Measurements from ENCODE around the gene DPP6. TPM values are rescaled to one million over a fixed set of nuclear protein-coding genes. Genes with fewer than 3 reads are reported as not detected.

The DPP6 gene
- total RNA-seq, 1 experiment from 2014 or later, result not detected

DNA sequence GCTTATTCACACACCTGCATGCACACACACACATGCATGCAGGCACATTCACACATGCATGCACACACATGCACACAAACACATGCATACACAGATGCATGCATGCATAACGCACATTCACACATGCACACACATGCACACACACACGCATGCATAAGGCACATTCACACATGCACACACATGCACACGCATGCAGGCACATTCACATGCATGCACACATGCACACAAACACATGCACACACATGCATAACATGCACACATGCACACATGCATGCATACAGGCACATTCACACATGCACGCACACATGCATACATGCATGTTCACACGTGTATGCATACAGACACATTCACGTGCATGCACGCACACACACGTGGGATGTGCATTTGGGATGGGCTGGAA lies 784.9 kb downstream of the DPP6 start:
- Histone ChIP-seq H3K36me3 (ENCODE audit: insufficient read depth, low read length, poor library complexity, severe bottlenecking) (no peaks in the 10 kb centered on the region), H3K4me3 (ENCODE audit: low read depth, low read length, poor library complexity, severe bottlenecking) (no peak overlapping the region), H3K27me3 (replicated peaks; ENCODE audit: insufficient read depth, low read depth, low read length, poor library complexity) (peaks cover 84% of the 10 kb centered on the region), H3K4me1 (ENCODE audit: insufficient read depth, low read length, poor library complexity, severe bottlenecking) (peaks cover 3% of the 10 kb centered on the region), H3K9me3 (ENCODE audit: low read depth, low read length, poor library complexity, severe bottlenecking) (no peaks in the 10 kb centered on the region), H3K27ac (ENCODE audit: low read depth, low read length, poor library complexity, severe bottlenecking) (no peak overlapping the region)
- DNase-seq (ENCODE audit: low spot score), result no peak
- POLR2A ChIA-PET (ENCODE audit: low non-redundant PET), result no interaction called here
- BruUV-seq (replicated peaks), result no TSS peak
- CTCF ChIA-PET, result no interaction called here
- TF ChIP-seq CTCF (conservative IDR thresholded peaks at IDR 0.05; ENCODE audit: low read depth, low read length), result no peak
- no peak for TF ChIP-seq EZH2 (IDR thresholded peaks at IDR 0.05; ENCODE audit: borderline replicate concordance, low read depth, low read length, poor library complexity, severe bottlenecking)
- intact Hi-C loops (cut with micrococcal nuclease; ENCODE audit: unreplicated experiment), result no loop called here

DNA sequence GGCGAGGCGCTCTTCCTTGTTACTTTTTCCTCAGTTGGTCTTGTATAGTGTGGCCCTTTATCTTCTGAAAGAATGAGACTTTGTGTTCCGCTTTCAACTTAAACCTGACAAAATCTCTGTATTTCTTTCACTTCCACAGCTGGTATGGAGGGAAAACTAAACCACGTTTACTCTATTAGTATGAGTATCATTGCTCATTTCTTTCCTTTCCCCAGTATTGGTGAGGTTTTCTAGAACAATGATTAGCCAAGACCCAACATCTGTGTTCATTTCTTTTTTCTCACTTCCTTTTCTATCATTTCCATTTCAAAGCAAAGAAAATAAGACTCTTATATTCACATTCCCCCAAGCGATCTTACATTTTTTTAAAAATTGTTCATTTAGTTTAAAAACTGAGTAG lies 785.4 kb downstream of the DPP6 start:
- CTCF ChIA-PET, result no interaction called here
- no peak for DNase-seq (ENCODE audit: low spot score)

DNA sequence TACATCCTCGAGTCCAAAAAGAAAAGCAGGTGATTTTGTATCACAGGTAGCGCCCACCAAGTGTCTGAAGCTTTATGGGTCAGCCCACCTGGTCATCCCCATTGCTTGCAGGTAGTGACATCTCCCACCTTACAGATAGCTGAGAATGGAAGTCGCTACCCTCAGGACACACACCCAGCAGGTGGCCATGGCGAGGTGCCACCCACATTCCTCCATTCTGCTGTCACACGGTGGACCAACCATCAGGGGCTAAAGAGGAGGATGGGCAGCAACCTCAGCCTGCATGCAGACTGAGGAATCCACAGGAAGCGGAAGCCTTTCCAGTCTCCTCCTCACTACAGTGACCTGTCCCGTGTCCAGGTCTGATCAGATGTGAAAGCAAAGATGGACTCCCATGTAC lies 787.9 kb downstream of the DPP6 start:
- BruUV-seq (replicated peaks), result no TSS peak
- Histone ChIP-seq H3K36me3 (ENCODE audit: insufficient read depth, low read length, poor library complexity, severe bottlenecking) (no peaks in the 10 kb centered on the region), H3K4me3 (ENCODE audit: low read depth, low read length, poor library complexity, severe bottlenecking) (no peak overlapping the region), H3K9me3 (ENCODE audit: low read depth, low read length, poor library complexity, severe bottlenecking) (no peaks in the 10 kb centered on the region), H3K27me3 (replicated peaks; ENCODE audit: insufficient read depth, low read depth, low read length, poor library complexity) (peaks cover 88% of the 10 kb centered on the region), H3K27ac (ENCODE audit: low read depth, low read length, poor library complexity, severe bottlenecking) (no peak overlapping the region), H3K4me1 (ENCODE audit: insufficient read depth, low read length, poor library complexity, severe bottlenecking) (peaks cover 3% of the 10 kb centered on the region)
- CTCF ChIA-PET, result no interaction called here
- DNase-seq (ENCODE audit: low spot score), result no peak
- intact Hi-C loops (cut with micrococcal nuclease; ENCODE audit: unreplicated experiment), result no loop called here
- TF ChIP-seq CTCF (conservative IDR thresholded peaks at IDR 0.05; ENCODE audit: low read depth, low read length), result no peak
- TF ChIP-seq EZH2 (IDR thresholded peaks at IDR 0.05; ENCODE audit: borderline replicate concordance, low read depth, low read length, poor library complexity, severe bottlenecking), result no peak
- POLR2A ChIA-PET (ENCODE audit: low non-redundant PET), result no interaction called here

More for the DNA sequence above, 785.4 kb downstream of the DPP6 start:
- BruUV-seq (replicated peaks), result no TSS peak
- Histone ChIP-seq H3K27ac (ENCODE audit: low read depth, low read length, poor library complexity, severe bottlenecking) (no peak overlapping the region), H3K4me1 (ENCODE audit: insufficient read depth, low read length, poor library complexity, severe bottlenecking) (peaks cover 3% of the 10 kb centered on the region), H3K4me3 (ENCODE audit: low read depth, low read length, poor library complexity, severe bottlenecking) (no peak overlapping the region), H3K27me3 (replicated peaks; ENCODE audit: insufficient read depth, low read depth, low read length, poor library complexity) (peaks cover 84% of the 10 kb centered on the region), H3K36me3 (ENCODE audit: insufficient read depth, low read length, poor library complexity, severe bottlenecking) (no peaks in the 10 kb centered on the region), H3K9me3 (ENCODE audit: low read depth, low read length, poor library complexity, severe bottlenecking) (no peaks in the 10 kb centered on the region)
- POLR2A ChIA-PET (ENCODE audit: low non-redundant PET), result no interaction called here
- TF ChIP-seq EZH2 (IDR thresholded peaks at IDR 0.05; ENCODE audit: borderline replicate concordance, low read depth, low read length, poor library complexity, severe bottlenecking) (no peak), CTCF (conservative IDR thresholded peaks at IDR 0.05; ENCODE audit: low read depth, low read length) (no peak)
- intact Hi-C loops (cut with micrococcal nuclease; ENCODE audit: unreplicated experiment), result no loop called here

Measured in A673 (cell line).